Effector memory CD4-positive, alpha-beta T cell (primary cell): Measurements from ENCODE around the gene RFX3.
A peak's percentile ranks its signal among the peaks of the same experiment; 100 is the strongest.

Experiments used
- DNase-seq, 3 donors: peaks; one replicate each; pipeline ENCODE4 v3.0.0-alpha.2; 2020
- H3K27ac ChIP-seq: 2 replicates; pipeline ENCODE4 v1.7.0; 2013; ENCODE audit warnings: mild to moderate bottlenecking, low read length, moderate library complexity; ENCODE audit not compliant: insufficient read depth, poor library complexity, severe bottlenecking
- H3K27me3 ChIP-seq: replicated peaks from 2 replicates; pipeline ENCODE4 v1.7.0; 2013; ENCODE audit warnings: mild to moderate bottlenecking, low read length; ENCODE audit not compliant: insufficient read depth, control insufficient read depth, poor library complexity, severe bottlenecking
- H3K36me3 ChIP-seq: 2 replicates; pipeline ENCODE4 v1.7.0; 2013; ENCODE audit warnings: mild to moderate bottlenecking, low read length, moderate library complexity; ENCODE audit not compliant: control insufficient read depth, insufficient read depth
- H3K4me1 ChIP-seq: 2 replicates; pipeline ENCODE4 v1.7.0; 2013; ENCODE audit warnings: low read length, mild to moderate bottlenecking; ENCODE audit not compliant: control insufficient read depth, insufficient read depth, poor library complexity, severe bottlenecking
- H3K4me3 ChIP-seq: 2 replicates; pipeline ENCODE4 v1.7.0; 2013; ENCODE audit warnings: low read length, low read depth, mild to moderate bottlenecking; ENCODE audit not compliant: insufficient read depth, poor library complexity, severe bottlenecking
- H3K9me3 ChIP-seq: 2 replicates; pipeline ENCODE4 v1.7.0; 2013; ENCODE audit warnings: mild to moderate bottlenecking, low read length, moderate library complexity; ENCODE audit not compliant: control insufficient read depth

The RFX3 gene

DNA sequence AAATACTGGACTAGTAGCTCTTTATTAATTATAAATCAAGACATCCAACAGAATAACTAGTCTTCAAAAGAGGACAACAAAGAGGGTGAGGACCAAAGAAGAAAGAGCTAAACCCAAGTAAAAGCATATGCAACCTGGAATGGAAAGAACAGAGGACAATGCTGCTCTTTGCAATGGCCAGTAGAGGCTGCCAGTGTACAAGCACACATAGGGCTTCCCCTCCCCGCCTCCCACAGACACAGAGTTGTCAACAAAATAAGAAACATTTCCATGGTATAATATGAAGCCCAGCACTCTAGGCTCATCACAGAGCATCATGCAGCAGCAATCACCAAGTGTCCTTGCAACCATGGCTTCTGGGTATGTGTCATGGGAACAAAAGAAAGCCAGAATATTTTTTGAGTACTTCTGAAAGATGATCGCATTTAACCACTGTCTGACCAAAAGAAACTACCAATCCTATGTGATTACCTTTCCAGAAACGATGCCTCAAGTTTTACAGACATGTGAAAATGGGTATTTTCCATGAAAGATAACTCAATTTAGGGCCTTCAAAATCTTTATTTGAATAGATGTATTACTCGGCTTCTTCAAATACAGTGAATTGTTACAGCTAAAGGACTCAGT, 58.1 kb downstream of the RFX3 start:
- peak; percentile 21 to 39 (median 27) for DNase-seq
- Histone ChIP-seq H3K36me3 (no peaks in the 10 kb centered on the region), H3K9me3 (no peaks in the 10 kb centered on the region), H3K4me1 (no peaks in the 10 kb centered on the region), H3K4me3 (no peak overlapping the region), H3K27me3 (no peaks in the 10 kb centered on the region), H3K27ac (no peak overlapping the region)

DNA sequence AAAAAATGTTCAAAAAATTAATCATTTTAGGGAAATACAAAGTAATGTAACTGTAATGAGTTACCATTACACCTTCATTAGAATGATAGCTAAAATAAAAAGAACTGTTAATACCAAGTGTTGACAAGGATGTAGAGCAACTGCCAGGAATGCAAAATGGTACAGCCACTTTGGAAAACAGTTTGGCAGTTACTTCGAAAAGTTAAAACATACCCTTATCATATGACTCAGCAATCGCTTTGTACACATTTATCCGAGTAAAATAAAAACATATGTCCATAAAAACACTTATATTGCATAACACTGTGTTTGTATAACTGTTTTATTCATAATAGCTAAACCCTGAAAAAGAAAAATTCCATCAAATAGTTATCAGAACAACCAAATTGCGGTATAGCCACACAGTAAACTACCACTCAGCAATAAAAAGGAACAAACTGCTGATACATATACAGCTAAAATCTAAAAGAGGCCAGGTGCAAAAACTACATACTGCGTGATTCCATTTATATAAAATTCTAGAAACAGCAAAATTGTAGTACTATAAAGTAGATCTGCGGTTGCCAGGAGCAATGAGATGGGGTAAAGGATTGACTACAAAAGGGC, 61.7 kb downstream of the RFX3 start:
- H3K27me3 ChIP-seq, result no peaks in the 10 kb centered on the region
- no peaks in the 10 kb centered on the region for H3K36me3 ChIP-seq
- no peaks in the 10 kb centered on the region for H3K9me3 ChIP-seq
- H3K27ac ChIP-seq, result no peak overlapping the region
- H3K4me3 ChIP-seq, result no peak overlapping the region
- no peaks in the 10 kb centered on the region for H3K4me1 ChIP-seq
- DNase-seq, result no peak

DNA sequence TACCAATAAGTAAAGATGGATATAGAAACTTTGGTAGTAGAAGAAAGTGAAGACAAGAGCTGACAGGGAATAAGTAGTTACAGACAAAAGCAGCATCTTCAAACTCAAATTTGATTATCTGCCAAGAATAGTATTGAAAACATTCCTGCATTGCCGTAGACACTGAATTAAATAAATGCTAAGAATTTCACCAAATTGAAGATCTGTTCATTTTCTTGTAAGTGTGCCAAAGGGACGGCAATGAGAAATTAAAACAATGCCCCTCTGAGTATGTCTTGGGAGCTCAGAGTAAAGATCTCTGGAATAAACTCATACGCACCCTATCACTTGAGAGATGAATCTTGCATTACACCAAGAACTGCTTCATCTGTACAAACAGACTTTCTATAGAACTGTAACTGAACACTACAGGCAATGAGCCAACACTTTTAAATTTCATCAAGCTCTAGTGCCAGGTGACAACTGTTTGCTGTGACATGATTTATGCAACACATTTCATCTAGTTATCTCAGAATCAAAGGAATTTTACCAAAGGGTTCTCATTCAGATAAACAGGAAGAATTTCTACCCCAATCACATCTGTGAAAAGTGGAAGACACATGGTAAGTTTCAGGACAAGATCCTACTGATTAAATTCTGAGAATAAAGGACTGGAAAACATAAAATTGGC, 66.9 kb downstream of the RFX3 start:
- Histone ChIP-seq H3K4me3 (no peak overlapping the region), H3K27me3 (no peaks in the 10 kb centered on the region)
- DNase-seq, result no peak

DNA sequence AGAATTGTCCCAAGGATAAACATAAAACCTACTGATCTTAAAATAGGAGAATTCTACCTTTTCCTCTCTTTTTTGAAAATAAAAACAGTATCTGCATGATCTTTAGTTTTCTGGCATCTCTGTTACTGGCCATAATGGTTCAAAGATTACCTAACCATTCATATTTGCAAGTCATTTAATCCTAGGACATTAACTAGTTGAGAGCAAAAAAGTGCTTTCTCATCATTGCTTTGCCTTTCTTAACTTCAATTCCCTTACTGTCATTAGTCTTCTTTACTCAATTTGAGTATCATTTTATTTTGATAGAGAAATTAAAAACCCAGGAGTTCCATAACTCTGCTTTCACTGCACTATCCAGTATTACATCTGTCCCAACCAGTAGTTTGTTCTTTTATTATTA, 68.6 kb downstream of the RFX3 start:
- Histone ChIP-seq H3K27me3 (no peaks in the 10 kb centered on the region), H3K4me1 (no peaks in the 10 kb centered on the region), H3K4me3 (no peak overlapping the region), H3K27ac (no peak overlapping the region), H3K36me3 (no peaks in the 10 kb centered on the region), H3K9me3 (no peaks in the 10 kb centered on the region)
- no peak for DNase-seq

More for the DNA sequence above, 66.9 kb downstream of the RFX3 start:
- no peak overlapping the region for H3K27ac ChIP-seq
- H3K9me3 ChIP-seq, result no peaks in the 10 kb centered on the region
- H3K4me1 ChIP-seq, result no peaks in the 10 kb centered on the region
- H3K36me3 ChIP-seq, result no peaks in the 10 kb centered on the region

DNA sequence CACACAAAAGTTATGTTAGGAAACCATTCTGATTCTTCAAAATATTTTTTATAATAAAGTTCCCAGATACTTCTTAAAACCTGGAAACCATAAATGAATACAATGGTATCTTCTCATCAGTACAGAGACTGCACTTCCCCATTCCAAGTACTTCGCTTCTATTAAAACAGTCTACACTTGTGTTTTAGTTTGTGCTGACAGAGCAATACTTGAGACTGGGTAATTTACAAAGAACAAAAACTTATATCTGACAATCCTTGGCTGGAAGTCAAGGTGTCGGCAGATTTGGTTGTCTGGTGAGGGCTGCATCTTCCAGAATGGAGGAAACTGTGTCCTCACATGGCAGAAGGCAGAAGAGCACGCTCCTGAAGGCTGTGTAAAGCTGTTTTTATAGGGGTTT, 70.1 kb downstream of the RFX3 start:
- Histone ChIP-seq H3K9me3 (no peaks in the 10 kb centered on the region), H3K4me3 (no peak overlapping the region), H3K27ac (no peak overlapping the region), H3K27me3 (no peaks in the 10 kb centered on the region), H3K36me3 (no peaks in the 10 kb centered on the region), H3K4me1 (no peaks in the 10 kb centered on the region)
- no peak for DNase-seq

DNA sequence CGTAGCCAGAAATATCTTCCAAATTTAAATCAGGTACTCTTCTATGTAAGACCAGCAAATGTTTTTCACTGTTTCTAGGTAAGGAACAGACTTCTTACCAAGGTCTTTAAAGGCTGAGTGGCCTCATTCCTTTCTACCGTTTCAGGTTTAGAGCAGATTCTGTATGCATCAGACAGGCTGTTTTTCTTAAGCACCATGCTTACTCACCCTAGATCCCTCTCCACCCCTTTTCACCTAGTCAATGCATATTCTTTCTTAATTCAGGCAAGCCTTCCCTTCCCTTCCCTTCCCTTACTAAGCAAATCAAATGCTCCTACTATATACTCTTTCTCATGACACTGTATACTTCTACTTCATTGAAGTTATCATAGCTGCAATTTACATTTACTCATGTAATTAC, 70.7 kb downstream of the RFX3 start:
- Histone ChIP-seq H3K4me1 (no peaks in the 10 kb centered on the region), H3K4me3 (no peak overlapping the region)
- DNase-seq, result no peak

DNA sequence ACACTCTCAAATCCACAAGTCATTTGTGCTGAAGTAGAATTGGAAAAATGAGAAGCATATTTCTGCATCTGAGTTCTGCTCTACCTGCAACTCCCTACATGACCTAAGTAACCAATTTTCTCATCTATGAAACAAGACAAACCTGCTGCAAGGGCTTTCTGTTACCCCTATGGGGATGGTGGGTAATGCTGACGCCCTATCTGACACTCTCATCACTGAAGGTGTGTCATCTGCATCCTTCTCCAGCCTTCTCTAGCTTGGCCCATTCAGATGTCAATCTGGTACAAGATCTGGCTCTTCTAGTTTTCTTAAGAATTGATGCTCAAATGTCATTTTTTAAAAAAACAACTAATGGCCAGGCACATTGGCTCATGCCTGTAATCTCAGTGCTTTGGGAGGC, 73.8 kb downstream of the RFX3 start:
- no peak for DNase-seq
- H3K9me3 ChIP-seq, result no peaks in the 10 kb centered on the region

More for the DNA sequence above, 70.7 kb downstream of the RFX3 start:
- H3K27me3 ChIP-seq, result no peaks in the 10 kb centered on the region
- no peak overlapping the region for H3K27ac ChIP-seq
- no peaks in the 10 kb centered on the region for H3K36me3 ChIP-seq
- H3K9me3 ChIP-seq, result no peaks in the 10 kb centered on the region

DNA sequence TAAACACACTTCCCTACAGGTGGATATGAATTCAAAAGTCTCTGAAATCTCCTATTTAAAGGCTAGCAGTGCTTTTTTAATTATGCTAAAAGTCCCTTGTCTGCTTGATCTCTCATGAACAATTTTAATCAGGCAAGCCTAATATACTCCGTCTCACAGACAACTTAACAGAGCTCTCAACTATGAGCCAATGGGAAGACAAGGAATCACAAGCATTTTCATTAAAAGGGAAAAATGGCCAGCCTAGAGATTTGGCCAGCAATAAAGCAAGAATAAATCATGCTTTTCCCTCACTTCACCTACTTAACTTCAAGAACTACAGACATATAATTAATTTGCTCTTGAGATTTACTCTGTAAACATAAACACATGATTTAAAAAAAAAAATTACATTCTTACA, 78.0 kb downstream of the RFX3 start:
- DNase-seq, result no peak
- no peaks in the 10 kb centered on the region for H3K9me3 ChIP-seq
- H3K27ac ChIP-seq, result no peak overlapping the region
- H3K36me3 ChIP-seq, result no peaks in the 10 kb centered on the region
- no peak overlapping the region for H3K4me3 ChIP-seq
- H3K4me1 ChIP-seq, result no peaks in the 10 kb centered on the region
- no peaks in the 10 kb centered on the region for H3K27me3 ChIP-seq

More for the DNA sequence above, 73.8 kb downstream of the RFX3 start:
- Histone ChIP-seq H3K4me3 (no peak overlapping the region), H3K27me3 (no peaks in the 10 kb centered on the region), H3K36me3 (no peaks in the 10 kb centered on the region), H3K27ac (no peak overlapping the region), H3K4me1 (no peaks in the 10 kb centered on the region)

DNA sequence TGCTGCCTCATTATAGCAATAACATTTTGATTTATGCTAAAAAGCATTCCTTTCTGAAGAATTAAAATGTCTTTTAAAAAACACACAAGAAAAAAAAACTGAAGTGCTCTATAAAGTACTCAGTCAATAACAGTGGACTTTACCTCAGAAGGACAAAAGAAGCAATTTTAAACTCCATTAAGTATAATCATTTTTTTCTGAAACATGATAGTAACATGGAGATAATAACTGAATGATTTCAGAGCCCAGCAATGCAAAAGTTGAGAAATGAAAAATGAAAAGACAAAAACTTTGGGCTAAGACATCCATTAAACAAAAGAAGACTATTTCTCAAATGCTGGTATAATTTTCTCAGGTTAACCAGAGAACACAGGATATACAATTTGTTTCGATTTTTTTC, 78.7 kb downstream of the RFX3 start:
- H3K36me3 ChIP-seq, result no peaks in the 10 kb centered on the region
- DNase-seq, result no peak
- no peaks in the 10 kb centered on the region for H3K4me1 ChIP-seq
- H3K9me3 ChIP-seq, result no peaks in the 10 kb centered on the region
- no peaks in the 10 kb centered on the region for H3K27me3 ChIP-seq
- H3K27ac ChIP-seq, result no peak overlapping the region
- H3K4me3 ChIP-seq, result no peak overlapping the region

DNA sequence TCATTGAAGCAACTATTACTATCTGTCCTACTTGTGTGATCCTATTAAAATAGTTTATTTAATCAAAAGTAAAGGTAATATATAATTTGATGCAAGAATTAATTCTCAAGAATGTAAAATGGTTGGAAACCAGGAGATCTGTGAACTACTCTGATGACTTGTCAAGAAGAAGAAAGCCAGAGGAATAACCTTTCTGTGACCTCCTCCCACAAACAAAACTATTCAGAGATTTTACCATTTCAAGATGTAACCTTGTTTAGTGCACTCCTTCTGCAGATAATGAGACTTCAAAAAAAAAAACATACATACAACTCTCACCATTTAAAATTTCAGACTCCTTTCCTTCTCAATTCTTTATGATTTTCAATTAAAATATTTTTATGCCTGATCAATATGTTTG, 79.5 kb downstream of the RFX3 start:
- Histone ChIP-seq H3K4me3 (no peak overlapping the region), H3K9me3 (no peaks in the 10 kb centered on the region), H3K27ac (no peak overlapping the region), H3K4me1 (no peaks in the 10 kb centered on the region), H3K27me3 (no peaks in the 10 kb centered on the region), H3K36me3 (no peaks in the 10 kb centered on the region)
- DNase-seq, result no peak
